Dermis lymphatic vessel endothelial cell (primary cell): ENCODE data around the gene POLR2I. TPM values are rescaled to one million over a fixed set of nuclear protein-coding genes. Genes with fewer than 3 reads are reported as not detected.

ENCODE experiments used
- total RNA-seq: library from RNA; depleted of rRNA; stranded (reverse); fragments of >200 nt; gene quantifications from 2 replicates; pipeline ENCODE4 v1.2.1, GENCODE V29; 2014

Gene POLR2I
- total RNA-seq: 93.6 and 102 TPM in 2 replicates

DNA sequence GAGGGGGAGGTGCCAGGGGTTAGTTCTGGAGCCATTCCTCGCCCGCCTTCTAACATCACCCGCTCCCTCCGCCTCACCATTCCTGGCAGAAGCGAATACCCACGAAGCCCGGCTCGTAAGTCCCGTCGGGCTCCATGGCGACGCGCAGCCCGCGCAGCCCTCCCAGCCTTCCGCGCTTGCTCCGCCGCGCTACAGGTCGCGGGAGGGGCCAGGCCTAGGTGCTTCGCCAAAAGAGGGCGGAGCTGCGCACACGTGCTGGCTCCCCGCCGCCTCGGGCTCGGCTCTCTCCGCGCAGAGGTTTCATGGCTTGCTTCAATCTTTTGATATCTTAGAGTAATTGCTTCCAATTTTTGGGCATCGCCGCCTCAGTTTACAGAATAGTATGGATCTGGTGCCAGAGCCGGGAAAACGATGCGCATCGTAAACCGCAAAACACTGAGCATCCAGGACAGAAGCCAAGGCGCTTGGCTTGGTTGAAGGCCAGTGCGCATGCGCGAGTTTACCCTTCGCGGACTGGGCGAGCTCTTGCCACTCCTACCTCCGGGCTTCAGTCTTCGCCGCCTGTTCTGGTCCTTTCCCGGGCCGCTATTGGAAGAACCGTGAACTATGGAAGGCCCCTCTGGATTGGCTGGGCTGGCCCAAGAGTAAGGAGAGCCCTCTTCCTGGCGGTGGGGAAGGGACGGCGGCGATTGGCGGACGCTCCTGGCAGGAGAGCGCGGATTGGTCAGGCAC is at the start of gene POLR2I:
POLR2I (minus strand) TSS at position 155 of the 732 bp plus-strand sequence; CDS start at position 136, 19 bp downstream.

GRCh38 chr19:36152352-36153091 is 37.8 kb upstream of the POLR2I start, which contains the start of gene COX7A1:
COX7A1 (minus strand) TSS chr19:36152447; CDS start chr19:36152407, 40 bp downstream.

DNA sequence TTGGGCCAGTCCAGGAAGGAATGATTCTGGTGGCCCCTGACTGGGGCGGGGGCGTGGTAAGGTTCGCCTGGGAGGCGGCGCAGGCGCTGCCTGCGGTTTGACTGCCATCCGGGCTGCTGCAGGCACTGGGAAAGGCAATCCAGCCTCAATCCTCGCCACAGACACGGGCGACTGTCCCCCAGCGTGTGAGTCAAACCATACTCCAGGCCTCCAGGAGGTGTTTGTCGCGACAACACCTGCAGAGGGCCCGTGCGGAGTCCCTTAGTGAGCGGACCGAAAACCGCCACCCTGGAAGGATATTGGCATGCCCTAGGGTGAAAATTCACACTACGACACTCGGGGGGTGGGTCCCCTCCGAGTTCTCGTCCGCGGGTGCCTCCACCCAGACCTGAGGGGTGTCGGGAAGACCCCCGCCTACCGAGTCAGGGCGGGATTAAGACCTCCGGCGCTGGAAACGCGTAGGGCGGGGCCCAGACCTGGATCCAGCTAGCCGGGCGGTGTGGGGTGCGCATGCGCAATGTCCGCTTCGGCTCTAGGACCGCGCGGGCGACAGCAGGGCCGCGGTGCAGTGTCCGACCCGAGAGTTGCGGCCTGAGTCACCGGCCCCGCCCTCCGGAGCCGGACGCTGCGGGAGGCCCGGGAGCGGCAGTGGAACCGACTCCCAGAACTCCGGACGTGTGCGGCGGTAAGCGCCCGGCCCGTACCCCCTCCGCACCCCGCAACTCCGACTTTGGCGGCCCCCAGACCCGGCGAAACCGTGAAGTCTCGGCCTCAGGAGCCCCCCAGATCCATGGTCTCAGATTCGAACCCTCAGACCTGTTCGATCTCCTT is 25.0 kb upstream of the POLR2I start, which contains the start of gene CAPNS1:
CAPNS1 (plus strand) TSS at position 594 of the 831 bp plus-strand sequence. CDS start 946 bp downstream, outside the sequence.

DNA sequence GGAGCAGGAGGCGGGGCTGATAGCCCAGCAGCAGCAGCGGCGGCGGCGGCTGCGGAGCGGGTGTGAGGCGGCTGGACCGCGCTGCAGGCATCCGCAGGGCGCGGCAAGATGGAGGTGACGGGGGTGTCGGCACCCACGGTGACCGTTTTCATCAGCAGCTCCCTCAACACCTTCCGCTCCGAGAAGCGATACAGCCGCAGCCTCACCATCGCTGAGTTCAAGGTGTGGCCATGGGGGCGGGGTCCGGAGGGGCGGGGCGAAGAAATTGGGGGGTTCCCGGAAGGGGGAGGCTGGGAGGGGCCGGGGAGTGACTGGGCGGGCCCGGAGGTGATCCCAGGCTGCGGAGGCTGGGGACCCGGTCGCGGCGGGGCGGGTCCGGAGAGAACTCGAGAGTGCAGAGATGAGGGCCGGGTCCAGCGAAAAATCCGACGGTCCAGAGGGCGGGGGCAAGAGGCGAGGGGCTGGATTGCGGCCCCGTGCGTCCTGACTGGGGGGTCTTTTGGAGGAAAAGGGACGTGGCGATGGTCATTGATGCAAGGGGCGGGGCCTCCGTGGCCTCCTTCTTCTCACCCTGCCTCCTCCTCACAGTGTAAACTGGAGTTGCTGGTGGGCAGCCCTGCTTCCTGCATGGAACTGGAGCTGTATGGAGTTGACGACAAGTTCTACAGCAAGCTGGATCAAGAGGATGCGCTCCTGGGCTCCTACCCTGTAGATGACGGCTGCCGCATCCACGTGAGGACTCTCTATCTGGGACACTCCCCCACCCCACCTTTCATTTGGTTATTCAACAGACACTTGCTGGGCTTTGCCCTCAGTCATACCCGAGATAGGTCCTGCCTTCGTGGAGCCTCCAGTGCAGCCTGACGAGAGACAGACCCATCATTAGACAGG is 1.0 kb upstream of the POLR2I start, which contains the start of gene TBCB:
TBCB (plus strand) TSS at position 16 of the 891 bp plus-strand sequence; CDS start at position 109, 93 bp downstream.

DNA sequence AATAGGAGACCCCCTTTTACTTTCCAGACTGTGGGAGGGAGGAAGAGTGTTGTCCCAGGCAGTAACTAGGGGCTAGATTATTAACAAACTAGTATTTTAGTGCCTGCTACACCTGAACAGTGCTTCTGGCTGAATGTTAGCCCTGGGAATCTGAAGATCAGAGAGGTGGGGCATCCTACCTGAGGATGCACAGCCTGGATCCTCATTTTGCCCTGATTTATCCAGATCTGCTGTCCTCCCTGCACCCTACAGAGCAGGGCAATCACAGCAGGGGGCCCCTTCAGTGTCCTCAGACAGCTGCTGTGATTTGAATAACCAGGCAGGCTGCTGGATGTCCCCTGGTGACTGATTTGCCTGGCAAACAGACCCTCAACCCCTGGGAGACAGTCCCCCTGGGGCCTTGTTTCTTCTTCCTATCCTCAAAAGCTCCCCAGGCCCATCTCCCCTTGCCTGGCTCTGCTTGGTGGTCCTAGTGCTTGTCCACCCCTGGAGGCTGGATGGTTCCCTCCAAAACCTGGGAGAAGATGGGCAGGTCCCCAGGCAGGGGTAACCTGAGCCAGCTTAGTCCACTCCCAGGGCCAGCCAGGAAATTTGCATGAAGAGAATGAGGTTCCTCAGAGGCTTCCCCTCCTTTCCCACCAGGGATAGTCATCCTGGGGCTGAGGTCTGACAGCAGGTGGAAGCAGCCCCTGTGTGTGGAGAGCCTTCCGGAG is 4.0 kb downstream of the POLR2I start, which contains the start of gene OVOL3:
OVOL3 (plus strand) TSS at position 657 of the 713 bp plus-strand sequence. CDS start 60 bp downstream, outside the sequence.

Other genes with a start within 250 kb of the POLR2I start
- gene APLP1, start 246.3 kb downstream of the POLR2I start, total RNA-seq: 0.98 and 1.8 TPM in 2 replicates
- 2.9 and 3.1 TPM in 2 replicates for gene NFKBID, start 214.3 kb downstream of the POLR2I start, total RNA-seq
- 0.17 and 0.54 TPM in 2 replicates for gene HCST, start 212.3 kb downstream of the POLR2I start, total RNA-seq
- gene TYROBP, start 206.6 kb downstream of the POLR2I start, total RNA-seq: not detected in 2 replicates
- 1.2 and 1.7 TPM in 2 replicates for gene LRFN3, start 178.5 kb downstream of the POLR2I start, total RNA-seq
- 10.6 and 11.6 TPM in 2 replicates for gene SDHAF1, start 119.7 kb downstream of the POLR2I start, total RNA-seq
- gene SYNE4, start 106.1 kb downstream of the POLR2I start, total RNA-seq: under 0.01 TPM in 1 of 2 replicates, not detected in the other
- gene ALKBH6, start 100.7 kb downstream of the POLR2I start, total RNA-seq: 5.0 and 8.3 TPM in 2 replicates
- gene CLIP3, start 82.0 kb downstream of the POLR2I start, total RNA-seq: 2.3 and 2.8 TPM in 2 replicates
- 0.60 and 1.7 TPM in 2 replicates for gene THAP8, start 60.6 kb downstream of the POLR2I start, total RNA-seq
- 0.60 and 0.98 TPM in 2 replicates for gene WDR62, start 60.0 kb downstream of the POLR2I start, total RNA-seq
- gene OVOL3, start 3.7 kb downstream of the POLR2I start, total RNA-seq: not detected in 2 replicates
- 135 and 144 TPM in 2 replicates for gene TBCB, start 593 bp upstream of the POLR2I start, total RNA-seq
- gene CAPNS1, start 25.2 kb upstream of the POLR2I start, total RNA-seq: 419 and 451 TPM in 2 replicates
- gene COX7A1, start 37.6 kb upstream of the POLR2I start, total RNA-seq: 39.0 and 65.5 TPM in 2 replicates
- 3.0 TPM in 2 replicates for gene ZNF565, start 99.8 kb upstream of the POLR2I start, total RNA-seq
- 63.4 and 99.4 TPM in 2 replicates for gene ZNF146, start 100.2 kb upstream of the POLR2I start, total RNA-seq